IMR-90 (cell line): ENCODE data around the gene GINS1. TPM values are rescaled to one million over a fixed set of nuclear protein-coding genes. Genes with fewer than 3 reads are reported as not detected.

Source experiments
- ATAC-seq: fragments of 200-7000 bp; cut with Tn5 transposase; 2 replicates; pipeline ENCODE4 v1.9.1; 2020; ENCODE audit warnings: low read depth, mild to moderate bottlenecking, moderate library complexity
- BruUV-seq: library from RNA; stranded (reverse); fragments of 400-500 nt; replicated peaks from 2 replicates; lab custom pipeline; 2021; lab: Mats Ljungman, UMichigan
- CTCF ChIA-PET: fragments of 300-600 bp; formaldehyde crosslinking; extraction: SDS; loops from one replicate; lab custom pipeline; 2021; ENCODE audit warnings: antibody characterized with exemption; lab: Yijun Ruan, JAX
- POLR2A ChIA-PET: fragments of 300-600 bp; sonication (Branson Sonifier 250); formaldehyde crosslinking; loops from one replicate; lab custom pipeline; 2022; ENCODE audit warnings: antibody characterized with exemption; ENCODE audit not compliant: unreplicated experiment; lab: Charles Lee
- DNase-seq: peaks from one replicate; pipeline ENCODE4 v3.0.0; 2013
- H2AFZ ChIP-seq: replicated peaks from 2 replicates; pipeline ENCODE3; 2013; ENCODE audit warnings: low read length, mild to moderate bottlenecking; ENCODE audit not compliant: poor library complexity
- H2AK5ac ChIP-seq: 2 replicates; pipeline ENCODE4 v1.6.1; 2013; ENCODE audit warnings: low read depth, low read length, inconsistent platforms
- H2AK9ac ChIP-seq: replicated peaks from 2 replicates; pipeline ENCODE3; 2013; ENCODE audit warnings: mild to moderate bottlenecking, low read depth, low read length, moderate library complexity; ENCODE audit not compliant: poor library complexity
- H2BK120ac ChIP-seq: 2 replicates; pipeline ENCODE4 v1.6.1; 2013; ENCODE audit warnings: low read depth, low read length, inconsistent platforms
- H2BK15ac ChIP-seq: 3 replicates; pipeline ENCODE4 v1.6.1; 2013; ENCODE audit warnings: low read depth, low read length, inconsistent platforms
- H2BK20ac ChIP-seq: 2 replicates; pipeline ENCODE4 v1.6.1; 2013; ENCODE audit warnings: low read depth, mild to moderate bottlenecking, inconsistent platforms, low read length, moderate library complexity
- H2BK5ac ChIP-seq: 2 replicates; pipeline ENCODE4 v1.6.1; 2013; ENCODE audit warnings: mild to moderate bottlenecking, low read depth, low read length, inconsistent platforms; ENCODE audit not compliant: poor library complexity, severe bottlenecking
- H3K14ac ChIP-seq: replicated peaks from 2 replicates; pipeline ENCODE4 v1.6.1; 2013; ENCODE audit warnings: low read depth, low read length, inconsistent platforms
- H3K18ac ChIP-seq: 2 replicates; pipeline ENCODE4 v1.6.1; 2013; ENCODE audit warnings: low read depth, low read length, control low read depth
- H3K23ac ChIP-seq: 2 replicates; pipeline ENCODE4 v1.6.1; 2013; ENCODE audit warnings: low read depth, low read length, inconsistent platforms
- H3K27ac ChIP-seq: 2 replicates; pipeline ENCODE4 v1.5.1; 2013; ENCODE audit warnings: mild to moderate bottlenecking, control low read depth, low read length; ENCODE audit not compliant: insufficient read depth
- H3K27me3 ChIP-seq: 2 replicates; pipeline ENCODE4 v1.6.1; 2013; ENCODE audit warnings: low read length; ENCODE audit not compliant: control insufficient read depth, insufficient read depth
- H3K36me3 ChIP-seq: 2 replicates; pipeline ENCODE4 v1.6.1; 2013; ENCODE audit warnings: low read length, mixed read lengths; ENCODE audit not compliant: control insufficient read depth, insufficient read depth
- H3K4ac ChIP-seq: 2 replicates; pipeline ENCODE4 v1.6.1; 2013; ENCODE audit warnings: low read depth, low read length, inconsistent platforms
- H3K4me1 ChIP-seq: 2 replicates; pipeline ENCODE4 v1.6.1; 2013; ENCODE audit warnings: low read length, mixed read lengths; ENCODE audit not compliant: control insufficient read depth, insufficient read depth
- H3K4me2 ChIP-seq: 2 replicates; pipeline ENCODE4 v1.6.1; 2013; ENCODE audit warnings: low read depth, mild to moderate bottlenecking, control low read depth, low read length, moderate library complexity
- H3K4me3 ChIP-seq: 2 replicates; pipeline ENCODE4 v1.5.1; 2013; ENCODE audit warnings: low read depth, mild to moderate bottlenecking, control low read depth, low read length, moderate library complexity; ENCODE audit not compliant: insufficient read depth
- H3K56ac ChIP-seq: 2 replicates; pipeline ENCODE4 v1.6.1; 2013; ENCODE audit warnings: low read length, inconsistent platforms; ENCODE audit not compliant: insufficient read depth; ENCODE audit errors: extremely low read depth
- H3K79me1 ChIP-seq, 2 experiments: 2 replicates each; pipeline ENCODE4 v1.6.1; 2013; ENCODE audit warnings: low read length in 2 of 2, inconsistent platforms in 1 of 2, low read depth in 1 of 2
- H3K9ac ChIP-seq: 2 replicates; pipeline ENCODE4 v1.6.1; 2013; ENCODE audit warnings: low read depth, low read length, control low read depth
- H3K9me1 ChIP-seq: 2 replicates; pipeline ENCODE4 v1.6.1; 2013; ENCODE audit warnings: low read length, inconsistent platforms; ENCODE audit not compliant: insufficient read depth
- H3K9me3 ChIP-seq: 2 replicates; pipeline ENCODE4 v1.6.1; 2013; ENCODE audit warnings: low read length; ENCODE audit not compliant: control insufficient read depth, insufficient read depth
- H4K20me1 ChIP-seq: 2 replicates; pipeline ENCODE4 v1.6.1; 2013; ENCODE audit warnings: low read length, inconsistent platforms; ENCODE audit not compliant: insufficient read depth
- H4K5ac ChIP-seq: 2 replicates; pipeline ENCODE4 v1.6.1; 2013; ENCODE audit warnings: mild to moderate bottlenecking, low read depth, low read length, control low read depth
- H4K8ac ChIP-seq, 2 experiments: 2 replicates each; pipeline ENCODE4 v1.6.1; 2013; ENCODE audit warnings: low read depth in 2 of 2, low read length in 2 of 2, control low read depth in 1 of 2, inconsistent platforms in 1 of 2
- H4K91ac ChIP-seq: 2 replicates; pipeline ENCODE4 v1.6.1; 2013; ENCODE audit warnings: low read depth, low read length, inconsistent platforms; ENCODE audit not compliant: insufficient read depth
- MXI1 ChIP-seq: IDR thresholded peaks from 2 replicates; pipeline ENCODE4 v1.6.1; 2012; ENCODE audit warnings: low read depth, mild to moderate bottlenecking, low read length, moderate library complexity, borderline replicate concordance
- POLR2A ChIP-seq: IDR thresholded peaks from 2 replicates; pipeline ENCODE4 v1.6.1; 2012; ENCODE audit warnings: mild to moderate bottlenecking, low read depth, low read length
- WGBS, 2 experiments: methylation state at CpG; one replicate each; pipeline versions ENCODE4 v1.1.5 to v1.1.7; 2013; ENCODE audit warnings: missing lambda C conversion rate in 2 of 2; ENCODE audit not compliant: insufficient read length in 1 of 2; ENCODE audit errors: extremely low coverage in 2 of 2; 5-methylcytosine and 5-hydroxymethylcytosine counted together
- dilution Hi-C: fragments of 300-500 bp; cut with HindIII; formaldehyde crosslinking; loops from one replicate; pipeline ENCODE4 v1.14.3; 2018; ENCODE audit warnings: low sequenced_read_pairs; ENCODE audit not compliant: unreplicated experiment
- in situ Hi-C: fragments of 300-500 bp; cut with MboI; formaldehyde crosslinking; loops from 3 replicates; pipeline ENCODE4 v1.14.3; 2019; ENCODE audit warnings: low sequenced_read_pairs, inconsistent platforms, mixed read lengths
- intact Hi-C: fragments of 100-400 bp; cut with micrococcal nuclease; formaldehyde crosslinking; loops from 2 replicates; pipeline ENCODE4 v1.10.0; 2022
- polyA plus RNA-seq, 3 experiments: library from polyadenylated mRNA; depleted of rRNA; stranded (reverse); fragments of >200 nt; gene quantifications; 2 replicates each; pipeline ENCODE4 v1.2.3, GENCODE V29; 2012; ENCODE audit warnings: low replicate concordance in 1 of 3
- total RNA-seq: library from RNA; depleted of rRNA; stranded (reverse); fragments of >200 nt; gene quantifications from 2 replicates; pipeline ENCODE4 v1.2.3, GENCODE V29; 2012

The GINS1 gene
- total and polyA plus RNA-seq, 2 of the 4 experiments (the other 2 are of a cell fraction), result 4.9 to 6.6 TPM

DNA sequence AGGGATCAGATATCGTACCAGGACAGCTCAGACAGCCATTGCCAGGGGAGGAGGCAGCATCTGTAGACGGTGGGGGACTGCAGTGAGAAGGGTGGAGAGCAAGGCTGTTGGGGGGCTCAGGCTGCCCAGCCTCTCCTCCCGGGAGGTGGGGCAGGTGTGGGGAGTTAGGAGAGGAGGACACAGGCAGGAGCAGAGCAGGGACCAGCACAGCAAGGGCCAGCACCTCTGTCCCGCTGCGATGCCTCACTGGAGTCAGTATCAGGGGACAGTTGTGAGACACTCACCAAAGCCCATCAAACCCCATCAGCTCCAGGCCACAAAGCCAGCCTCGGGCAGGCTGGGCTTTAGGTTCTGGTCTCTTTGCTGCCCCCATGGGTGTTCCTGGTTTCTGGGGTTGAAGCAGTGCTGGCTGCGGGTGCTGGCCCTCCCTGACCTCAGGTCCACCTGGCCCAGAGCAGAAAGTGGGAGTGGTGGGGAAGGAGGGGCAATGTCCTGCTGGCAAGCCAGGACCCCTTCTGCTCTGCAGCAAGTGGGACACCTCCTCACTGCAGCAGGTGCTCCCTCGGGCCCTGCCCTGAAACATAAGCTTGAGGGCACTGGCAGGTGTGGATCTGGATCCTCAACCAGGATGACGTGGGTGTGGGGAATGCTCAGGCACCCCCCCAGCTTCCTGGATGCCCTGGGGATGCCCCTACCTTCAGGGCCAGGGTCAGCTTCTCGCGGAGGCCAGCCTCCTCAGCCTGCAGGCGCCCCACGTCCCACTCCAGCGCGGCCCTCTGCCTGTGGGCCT is 83.4 kb downstream of the GINS1 start:
- WGBS, 2 experiments, result 95% methylated on average over 8 of the region's 15 CpGs; no CpG with 5 or more reads in 1 of the 2 experiments
- Histone ChIP-seq H3K27me3 (no peaks in the 10 kb centered on the region), H3K4ac (no peak overlapping the region), H3K23ac (no peak overlapping the region), H3K56ac (no peak overlapping the region), H3K4me2 (no peak overlapping the region), H3K18ac (no peak overlapping the region), H3K4me1 (peaks cover 3% of the 10 kb centered on the region), H2AK9ac (no peak overlapping the region), H2AK5ac (no peak overlapping the region), H3K4me3 (no peak overlapping the region), H2BK5ac (no peak overlapping the region), H3K9me3 (no peaks in the 10 kb centered on the region), H2BK15ac (no peak overlapping the region), H3K9me1 (peaks cover 4% of the 10 kb centered on the region; the same call in 1 of the 2 replicates), H4K8ac (no peak overlapping the region), H3K27ac (no peak overlapping the region), H4K5ac (no peak overlapping the region), H3K14ac (no peak overlapping the region), H4K91ac (no peak overlapping the region), H2AFZ (peak overlapping the region; percentile 33), H3K9ac (no peak overlapping the region), H2BK120ac (no peak overlapping the region), H4K20me1 (no peaks in the 10 kb centered on the region), H3K36me3 (peaks cover 32% of the 10 kb centered on the region), H3K79me1 (no peaks in the 10 kb centered on the region), H2BK20ac (no peak overlapping the region)
- no TSS peak for BruUV-seq
- ATAC-seq (no peak), DNase-seq (no peak)
- ChIA-PET CTCF (no interaction called here), POLR2A (no interaction called here)
- in situ Hi-C loops (no loop called here), dilution Hi-C loops (no loop called here), intact Hi-C loops (no loop called here)
- TF ChIP-seq POLR2A (no peak), MXI1 (no peak)
